PC-9 (cell line): ENCODE data around the gene LRIG1. TPM values are rescaled to one million over a fixed set of nuclear protein-coding genes. Genes with fewer than 3 reads are reported as not detected.

Source experiments
- BruUV-seq: library from RNA; stranded (reverse); fragments of 400-500 nt; replicated peaks from 2 replicates; lab custom pipeline; 2021; lab: Mats Ljungman, UMichigan
- CTCF ChIA-PET: fragments of 300-600 bp; sonication (Branson Sonifier 250); formaldehyde crosslinking; loops from one replicate; lab custom pipeline; 2022; ENCODE audit warnings: antibody characterized with exemption; lab: Charles Lee
- POLR2A ChIA-PET: fragments of 300-600 bp; sonication (Branson Sonifier 250); formaldehyde crosslinking; loops from one replicate; lab custom pipeline; 2022; ENCODE audit warnings: antibody characterized with exemption; ENCODE audit not compliant: unreplicated experiment; lab: Charles Lee
- DNase-seq, 2 experiments: peaks; one replicate each; pipeline versions ENCODE4 v3.0.0 to v3.0.0-alpha.2; 2015 to 2022; ENCODE audit warnings: mixed read lengths in 1 of 2
- H2AFZ ChIP-seq: fragments of 200-600 bp; sonication (generic); 2 replicates; pipeline ENCODE4 v1.8.1; 2017; ENCODE audit warnings: antibody characterized with exemption
- H3F3A ChIP-seq: fragments of 200-600 bp; sonication (generic); 2 replicates; pipeline ENCODE4 v1.8.1; 2017; ENCODE audit warnings: antibody characterized with exemption, mild to moderate bottlenecking, low read depth; ENCODE audit not compliant: insufficient read depth
- H3K27ac ChIP-seq: fragments of 200-600 bp; sonication (generic); 2 replicates; pipeline ENCODE4 v1.6.1; 2016; ENCODE audit warnings: mixed run types
- H3K27me3 ChIP-seq: fragments of 200-600 bp; sonication (generic); 2 replicates; pipeline ENCODE4 v1.6.1; 2016; ENCODE audit warnings: low read depth, mixed run types; ENCODE audit not compliant: insufficient read depth
- H3K36me3 ChIP-seq: fragments of 200-600 bp; sonication (generic); 2 replicates; pipeline ENCODE4 v1.6.1; 2016; ENCODE audit warnings: low read depth, mixed run types
- H3K4me1 ChIP-seq: fragments of 200-600 bp; sonication (generic); replicated peaks from 2 replicates; pipeline ENCODE4 v1.6.1; 2016; ENCODE audit warnings: mixed run types; ENCODE audit not compliant: insufficient read depth
- H3K4me2 ChIP-seq: fragments of 200-600 bp; sonication (generic); 2 replicates; pipeline ENCODE4 v1.6.1; 2017; ENCODE audit warnings: mixed run types
- H3K4me3 ChIP-seq: fragments of 200-600 bp; sonication (generic); 2 replicates; pipeline ENCODE4 v1.6.1; 2016; ENCODE audit warnings: mixed run types
- H3K79me2 ChIP-seq: fragments of 200-600 bp; sonication (generic); 2 replicates; pipeline ENCODE4 v1.6.1; 2017; ENCODE audit warnings: low read depth, mixed run types
- H3K9me2 ChIP-seq: fragments of 200-600 bp; sonication (generic); 2 replicates; pipeline ENCODE4 v1.8.1; 2017; ENCODE audit warnings: mild to moderate bottlenecking; ENCODE audit not compliant: insufficient read depth
- H3K9me3 ChIP-seq: fragments of 200-600 bp; sonication (generic); 2 replicates; pipeline ENCODE4 v1.8.1; 2016; ENCODE audit warnings: low read depth; ENCODE audit not compliant: insufficient read depth
- H4K20me1 ChIP-seq: fragments of 200-600 bp; sonication (generic); 2 replicates; pipeline ENCODE4 v1.8.1; 2017; ENCODE audit not compliant: insufficient read depth
- CTCF ChIP-seq: fragments of 200-600 bp; sonication (generic); conservative IDR thresholded peaks from 2 replicates; pipeline ENCODE4 v1.6.1; 2017; ENCODE audit warnings: mixed run types, antibody characterized with exemption, mild to moderate bottlenecking, moderate library complexity
- EZH2 ChIP-seq: fragments of 200-600 bp; sonication (generic); IDR thresholded peaks from 2 replicates; pipeline ENCODE4 v1.8.0; 2017; ENCODE audit warnings: antibody characterized with exemption, low read depth
- intact Hi-C: fragments of 100-400 bp; cut with micrococcal nuclease; formaldehyde crosslinking; loops from one replicate; pipeline ENCODE4 v1.10.0; 2022; ENCODE audit not compliant: unreplicated experiment
- total RNA-seq: library from RNA; stranded (reverse); gene quantifications from 2 replicates; pipeline ENCODE4 v1.2.3, GENCODE V29; 2021

The LRIG1 gene
- total RNA-seq, 1 experiment from 2014 or later = not detected

- POLR2A ChIA-PET = no interaction called here
- H3K27me3 ChIP-seq = no peaks in the 10 kb centered on the region
- H3K79me2 ChIP-seq = no peaks in the 10 kb centered on the region
- H3K4me2 ChIP-seq = no peak overlapping the region
- intact Hi-C loops = no loop called here
- H4K20me1 ChIP-seq = no peaks in the 10 kb centered on the region
- no peaks in the 10 kb centered on the region for H3K36me3 ChIP-seq
- CTCF ChIA-PET = no interaction called here
- TF ChIP-seq EZH2 = no peak
- TF ChIP-seq CTCF = no peak
- no peaks in the 10 kb centered on the region for H3K9me3 ChIP-seq
- no peaks in the 10 kb centered on the region for H3F3A ChIP-seq
- no peak for DNase-seq
- no TSS peak for BruUV-seq
- H3K4me1 ChIP-seq = no peaks in the 10 kb centered on the region
- no peaks in the 10 kb centered on the region for H3K9me2 ChIP-seq
- no peak overlapping the region for H3K4me3 ChIP-seq
- no peak overlapping the region for H2AFZ ChIP-seq
- H3K27ac ChIP-seq = no peak overlapping the region
Measured at GRCh38 chr3:66363148-66363547, 137.7 kb downstream of the LRIG1 start.

GRCh38 chr3:66362541-66362941 lies 138.3 kb downstream of the LRIG1 start:
- ChIA-PET CTCF (no interaction called here), POLR2A (no interaction called here)
- no peaks in the 10 kb centered on the region for H3F3A ChIP-seq
- no peaks in the 10 kb centered on the region for H3K4me1 ChIP-seq
- no peak overlapping the region for H3K4me2 ChIP-seq
- H3K4me3 ChIP-seq = no peak overlapping the region
- H2AFZ ChIP-seq = no peak overlapping the region
- DNase-seq = no peak
- no peaks in the 10 kb centered on the region for H3K27me3 ChIP-seq
- no peaks in the 10 kb centered on the region for H4K20me1 ChIP-seq
- no peaks in the 10 kb centered on the region for H3K9me3 ChIP-seq
- H3K36me3 ChIP-seq = no peaks in the 10 kb centered on the region
- intact Hi-C loops = no loop called here
- no peak for TF ChIP-seq EZH2
- TF ChIP-seq CTCF = no peak
- no peak overlapping the region for H3K27ac ChIP-seq
- BruUV-seq = no TSS peak
- no peaks in the 10 kb centered on the region for H3K9me2 ChIP-seq
- no peaks in the 10 kb centered on the region for H3K79me2 ChIP-seq

GRCh38 chr3:66361356-66361755 lies 139.5 kb downstream of the LRIG1 start:
- H4K20me1 ChIP-seq = no peaks in the 10 kb centered on the region
- H3K27me3 ChIP-seq = no peaks in the 10 kb centered on the region
- H3K4me2 ChIP-seq = no peak overlapping the region
- H3K79me2 ChIP-seq = no peaks in the 10 kb centered on the region
- intact Hi-C loops = no loop called here
- no TSS peak for BruUV-seq
- H3K36me3 ChIP-seq = no peaks in the 10 kb centered on the region
- H3F3A ChIP-seq = no peaks in the 10 kb centered on the region
- H3K27ac ChIP-seq = no peak overlapping the region
- H3K4me1 ChIP-seq = no peaks in the 10 kb centered on the region
- H2AFZ ChIP-seq = no peak overlapping the region
- no peak overlapping the region for H3K4me3 ChIP-seq
- H3K9me3 ChIP-seq = no peaks in the 10 kb centered on the region
- TF ChIP-seq EZH2 = no peak
- no peak for TF ChIP-seq CTCF
- CTCF ChIA-PET = no interaction called here
- POLR2A ChIA-PET = no interaction called here
- no peaks in the 10 kb centered on the region for H3K9me2 ChIP-seq
- no peak for DNase-seq
